Rectal smooth muscle tissue (tissue), 1 donor: Measurements from ENCODE around the gene CADPS.

ENCODE experiments used
- H3K27ac ChIP-seq: one replicate; pipeline ENCODE4 v1.7.0; 2013; ENCODE audit warnings: low read depth, low read length, inconsistent platforms
- H3K27me3 ChIP-seq: one replicate; pipeline ENCODE4 v1.7.0; 2013; ENCODE audit warnings: low read length; ENCODE audit not compliant: control insufficient read depth, insufficient read depth
- H3K36me3 ChIP-seq: one replicate; pipeline ENCODE4 v1.7.0; 2013; ENCODE audit warnings: low read length; ENCODE audit not compliant: control insufficient read depth, insufficient read depth
- H3K4me1 ChIP-seq: one replicate; pipeline ENCODE4 v1.7.0; 2013; ENCODE audit warnings: low read length; ENCODE audit not compliant: control insufficient read depth, insufficient read depth
- H3K4me3 ChIP-seq: one replicate; pipeline ENCODE4 v1.7.0; 2013; ENCODE audit warnings: low read length
- H3K9ac ChIP-seq: one replicate; pipeline ENCODE4 v1.7.0; 2013; ENCODE audit warnings: low read length

CADPS gene

DNA sequence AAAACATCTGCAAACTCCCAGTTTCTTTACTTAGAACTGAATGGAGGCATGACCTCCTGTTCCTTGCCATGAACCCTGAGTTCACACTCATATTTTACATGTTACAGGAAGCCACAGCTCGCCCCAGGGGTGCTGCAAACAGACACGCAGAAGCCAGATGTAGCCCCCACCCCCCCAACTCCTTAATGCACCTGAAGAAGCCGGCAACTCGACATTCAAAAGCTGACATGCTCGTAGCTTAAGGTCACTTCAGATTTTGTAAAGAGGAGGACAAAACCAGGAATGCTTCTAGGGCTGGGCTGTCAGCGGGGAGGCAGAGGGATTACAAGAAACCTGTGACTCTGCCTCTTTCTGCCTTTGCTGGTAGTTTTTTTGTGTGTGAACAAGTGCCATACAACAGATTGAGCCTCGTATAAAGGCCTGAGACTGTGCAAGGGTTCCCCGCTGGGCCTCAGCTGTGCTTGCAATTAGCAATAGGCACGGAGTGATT, 459.9 kb downstream of the CADPS start:
- no peaks in the 10 kb centered on the region for H3K4me1 ChIP-seq
- H3K9ac ChIP-seq = no peak overlapping the region
- H3K27ac ChIP-seq = no peak overlapping the region
- no peaks in the 10 kb centered on the region for H3K27me3 ChIP-seq
- H3K4me3 ChIP-seq = no peak overlapping the region
- H3K36me3 ChIP-seq = no peaks in the 10 kb centered on the region

DNA sequence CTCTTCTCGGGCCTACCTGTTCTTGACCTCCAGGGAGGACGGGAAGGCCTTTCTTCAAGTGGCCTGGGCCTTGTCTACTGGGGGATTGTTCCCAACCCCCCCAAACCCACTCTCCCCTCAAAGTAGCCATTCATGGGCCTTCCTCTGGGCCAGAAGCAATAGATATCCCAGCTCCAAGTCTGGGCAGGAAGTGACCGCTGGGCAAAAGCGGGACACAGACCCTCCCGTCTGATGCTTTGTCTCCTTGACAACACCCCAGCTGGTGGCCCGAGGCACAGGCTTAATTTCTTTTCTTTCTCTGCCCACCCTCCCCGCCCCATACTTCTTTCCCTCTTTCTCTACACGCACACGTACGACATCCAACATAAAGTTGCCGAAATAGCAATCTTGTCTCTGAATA, 460.4 kb downstream of the CADPS start:
- Histone ChIP-seq H3K9ac (no peak overlapping the region), H3K27ac (no peak overlapping the region), H3K36me3 (no peaks in the 10 kb centered on the region), H3K4me3 (no peak overlapping the region), H3K4me1 (no peaks in the 10 kb centered on the region), H3K27me3 (no peaks in the 10 kb centered on the region)

DNA sequence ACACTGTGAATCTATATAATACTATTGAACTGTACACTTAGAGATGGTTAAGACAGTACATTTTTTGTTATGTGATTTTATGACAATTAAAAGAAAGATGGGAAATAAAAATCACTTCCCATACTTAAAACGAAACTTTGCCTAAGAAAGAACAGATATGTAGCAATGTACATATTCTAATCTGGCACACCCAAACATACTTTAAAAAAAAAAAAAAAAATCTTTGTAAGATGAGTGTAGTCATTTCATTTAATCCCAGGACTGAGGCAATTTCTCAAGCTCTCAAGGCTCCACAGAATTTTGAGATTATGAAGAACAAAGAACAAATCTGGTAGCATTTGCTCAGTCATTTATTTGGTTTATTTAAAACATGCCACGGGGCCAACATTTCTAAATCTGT, 461.5 kb downstream of the CADPS start:
- Histone ChIP-seq H3K27me3 (no peaks in the 10 kb centered on the region), H3K27ac (no peak overlapping the region), H3K36me3 (no peaks in the 10 kb centered on the region), H3K4me1 (no peaks in the 10 kb centered on the region), H3K4me3 (no peak overlapping the region), H3K9ac (no peak overlapping the region)

DNA sequence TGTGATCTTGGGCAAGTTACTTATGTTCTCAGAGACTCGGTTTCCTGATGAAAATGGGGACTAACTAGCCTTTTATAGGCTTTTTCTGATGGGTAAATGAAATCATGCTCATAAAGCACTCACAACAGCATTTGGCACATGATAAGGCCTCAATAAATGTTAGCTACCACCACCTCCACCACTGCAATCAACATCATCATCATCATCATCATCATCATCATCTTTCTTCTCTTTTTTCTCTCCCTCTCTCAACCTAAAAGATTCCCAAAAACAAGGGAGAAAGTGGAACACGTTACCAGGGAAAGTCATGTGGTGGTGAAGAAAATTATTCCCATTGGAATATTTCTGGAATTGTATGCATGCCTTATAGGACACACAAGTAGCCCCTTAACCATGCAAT, 468.3 kb downstream of the CADPS start:
- H3K4me1 ChIP-seq = no peaks in the 10 kb centered on the region
- no peak overlapping the region for H3K9ac ChIP-seq
- H3K27me3 ChIP-seq = no peaks in the 10 kb centered on the region
- no peaks in the 10 kb centered on the region for H3K36me3 ChIP-seq
- no peak overlapping the region for H3K27ac ChIP-seq
- no peak overlapping the region for H3K4me3 ChIP-seq

DNA sequence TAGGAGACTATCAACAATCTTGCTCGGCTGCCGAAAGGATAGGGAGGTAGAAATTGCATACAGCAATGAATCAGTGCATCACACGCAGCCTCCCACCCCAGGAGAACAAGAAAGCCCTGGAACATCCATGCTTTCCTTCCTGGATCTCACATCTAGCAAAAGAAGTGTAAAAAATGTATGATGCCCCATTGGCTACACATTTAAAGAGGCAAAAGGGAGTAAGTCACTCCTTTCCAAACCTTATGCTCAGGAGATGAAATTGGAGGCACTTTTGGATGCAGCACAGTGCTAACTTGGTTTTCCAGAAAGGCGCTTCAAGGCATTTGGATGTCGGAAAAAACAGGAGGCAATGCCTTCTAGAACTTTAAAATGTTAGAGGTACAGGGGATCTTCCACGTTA, 469.6 kb downstream of the CADPS start:
- Histone ChIP-seq H3K4me3 (no peak overlapping the region), H3K36me3 (no peaks in the 10 kb centered on the region), H3K4me1 (no peaks in the 10 kb centered on the region), H3K9ac (no peak overlapping the region), H3K27me3 (no peaks in the 10 kb centered on the region), H3K27ac (no peak overlapping the region)

DNA sequence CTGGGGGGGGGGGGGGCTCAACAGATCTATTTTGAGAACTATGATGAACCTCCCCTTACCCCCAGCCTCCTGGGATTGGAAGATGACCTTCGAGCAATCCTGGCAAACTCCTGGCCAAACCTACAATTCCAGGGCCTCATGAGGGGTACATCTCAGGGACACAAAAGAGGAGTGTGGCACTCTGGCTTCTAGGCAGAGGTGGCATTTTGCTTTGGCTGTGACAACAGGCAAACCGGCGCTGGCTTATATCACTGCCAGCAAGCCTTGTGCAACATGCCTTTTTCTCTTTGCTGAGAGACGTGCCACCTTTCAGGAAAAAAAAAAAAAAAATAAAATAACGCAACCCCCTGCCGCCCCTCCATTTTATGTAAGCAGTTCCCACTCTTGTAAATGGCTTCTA, 470.1 kb downstream of the CADPS start:
- Histone ChIP-seq H3K4me1 (no peaks in the 10 kb centered on the region), H3K4me3 (no peak overlapping the region)

DNA sequence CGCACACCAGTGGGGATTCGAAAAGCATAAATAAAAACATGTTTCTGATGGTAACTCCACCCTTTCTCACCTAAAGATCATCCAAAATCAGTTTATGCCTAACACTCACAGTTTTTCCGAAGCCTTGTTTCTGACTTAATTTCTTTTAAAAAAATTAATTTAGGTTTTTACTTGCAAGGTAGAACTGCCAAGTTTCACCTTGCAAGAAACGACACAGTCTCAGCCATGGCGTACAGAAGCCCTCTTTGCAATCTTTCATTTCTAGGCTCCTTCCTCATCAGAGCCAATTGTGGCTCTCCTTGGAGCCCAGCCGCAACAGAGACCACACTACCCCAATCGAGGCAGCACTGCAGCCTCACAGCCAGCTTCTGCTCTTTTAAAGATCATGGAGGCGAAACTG, 470.9 kb downstream of the CADPS start:
- no peak overlapping the region for H3K9ac ChIP-seq
- no peaks in the 10 kb centered on the region for H3K36me3 ChIP-seq
- H3K4me1 ChIP-seq = no peaks in the 10 kb centered on the region
- no peak overlapping the region for H3K27ac ChIP-seq
- H3K4me3 ChIP-seq = no peak overlapping the region
- no peaks in the 10 kb centered on the region for H3K27me3 ChIP-seq

More for the DNA sequence above, 470.1 kb downstream of the CADPS start:
- no peaks in the 10 kb centered on the region for H3K27me3 ChIP-seq
- no peak overlapping the region for H3K9ac ChIP-seq
- H3K36me3 ChIP-seq = no peaks in the 10 kb centered on the region
- no peak overlapping the region for H3K27ac ChIP-seq

DNA sequence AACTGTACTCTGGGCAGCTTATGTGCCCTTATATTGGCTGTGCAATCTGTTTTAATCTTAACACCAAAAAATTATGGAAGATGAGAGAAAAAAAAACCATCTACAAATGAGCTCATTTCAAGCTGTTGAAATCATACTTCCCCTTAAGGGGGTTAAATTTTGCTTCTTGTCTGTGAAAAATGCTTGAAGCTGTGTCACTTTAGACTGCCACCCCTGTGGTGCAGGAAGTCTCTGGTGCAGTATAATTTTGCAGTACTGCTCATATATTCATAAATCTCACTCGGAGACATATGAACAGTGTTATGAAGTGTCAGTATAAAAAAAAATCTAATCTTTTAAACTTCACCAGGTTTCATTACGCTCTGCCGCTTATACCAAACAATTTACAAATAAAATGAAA, 471.5 kb downstream of the CADPS start:
- Histone ChIP-seq H3K27me3 (no peaks in the 10 kb centered on the region), H3K4me1 (no peaks in the 10 kb centered on the region), H3K27ac (no peak overlapping the region), H3K36me3 (no peaks in the 10 kb centered on the region), H3K4me3 (no peak overlapping the region), H3K9ac (no peak overlapping the region)

DNA sequence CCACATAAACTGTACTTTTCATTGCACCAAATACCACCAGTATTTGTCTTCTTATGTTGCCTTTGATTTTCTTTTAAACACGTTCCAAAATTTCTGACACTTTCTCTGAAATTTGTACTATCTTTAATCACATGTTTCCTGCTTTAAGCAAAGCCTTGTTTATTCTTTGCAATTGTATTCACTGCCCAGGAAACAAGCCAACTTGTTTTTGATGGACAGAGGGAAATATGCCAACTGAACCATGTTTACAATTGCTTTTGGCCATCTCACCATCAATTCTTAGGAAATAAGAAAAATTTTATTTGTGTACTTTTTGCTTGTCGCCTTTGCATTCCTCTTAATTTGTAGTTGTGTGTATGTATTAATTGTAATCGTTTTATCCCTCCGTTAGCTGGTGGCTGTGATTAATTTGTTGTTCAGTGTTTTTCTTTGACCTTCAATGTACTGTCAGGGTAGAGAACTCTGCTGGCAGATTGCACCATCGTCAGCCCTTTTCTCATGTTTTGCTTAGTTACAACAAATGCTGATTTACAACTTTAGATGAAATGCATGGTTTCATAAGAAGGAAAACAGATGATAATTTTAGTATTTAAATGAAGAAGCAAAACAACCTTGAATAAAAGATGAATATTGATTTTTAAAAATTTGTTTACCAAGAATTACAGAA, 482.5 kb downstream of the CADPS start:
- no peak overlapping the region for H3K27ac ChIP-seq
- no peaks in the 10 kb centered on the region for H3K36me3 ChIP-seq
- H3K4me3 ChIP-seq = no peak overlapping the region
- H3K9ac ChIP-seq = no peak overlapping the region
- no peaks in the 10 kb centered on the region for H3K27me3 ChIP-seq
- no peaks in the 10 kb centered on the region for H3K4me1 ChIP-seq

DNA sequence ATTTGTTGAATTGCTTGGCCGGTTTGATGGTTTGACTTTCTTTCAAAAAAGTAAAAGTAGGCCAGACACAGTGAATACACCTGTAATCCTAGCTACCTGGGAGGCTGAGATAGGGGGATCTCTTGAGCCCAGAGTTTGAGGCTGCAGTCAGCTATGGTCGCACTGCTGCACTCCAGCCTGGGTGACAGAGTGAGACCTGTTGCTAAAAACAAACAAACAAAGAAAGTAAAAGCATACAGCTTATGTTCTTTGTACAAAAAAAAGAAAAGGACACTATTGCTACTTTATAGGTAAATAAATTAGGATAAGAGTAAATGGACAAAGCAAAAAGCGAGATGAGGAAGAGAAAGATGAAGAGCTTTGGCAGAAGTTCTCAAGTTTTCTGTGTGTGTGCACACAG, 488.0 kb downstream of the CADPS start:
- Histone ChIP-seq H3K27ac (no peak overlapping the region), H3K27me3 (no peaks in the 10 kb centered on the region), H3K9ac (no peak overlapping the region), H3K4me1 (no peaks in the 10 kb centered on the region), H3K4me3 (no peak overlapping the region), H3K36me3 (no peaks in the 10 kb centered on the region)

DNA sequence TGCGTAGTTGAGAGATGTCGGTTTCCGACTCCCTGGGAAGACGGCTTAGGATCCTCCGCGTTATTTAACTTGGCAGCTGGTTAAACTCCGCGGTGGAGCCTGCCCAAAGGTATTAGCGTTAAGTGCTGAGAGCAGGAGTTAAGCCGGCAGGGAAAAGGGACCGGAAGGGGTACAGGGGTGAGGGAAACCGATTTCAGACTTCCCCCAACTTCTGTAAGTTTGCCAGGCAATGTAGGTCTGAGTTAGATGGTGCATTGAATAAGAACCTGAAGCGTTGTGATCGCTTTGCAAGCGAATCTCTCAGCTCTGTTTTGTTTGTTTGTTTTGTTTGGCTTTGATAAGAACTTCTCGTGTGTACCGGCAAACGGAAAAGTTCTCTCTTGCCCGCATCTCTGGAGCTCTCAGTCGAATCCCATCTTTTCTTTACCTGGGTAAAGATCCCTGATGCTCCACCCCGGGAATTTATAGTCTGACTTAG, 495.9 kb downstream of the CADPS start:
- Histone ChIP-seq H3K9ac (no peak overlapping the region), H3K36me3 (no peaks in the 10 kb centered on the region), H3K27me3 (peaks cover 14% of the 10 kb centered on the region)

DNA sequence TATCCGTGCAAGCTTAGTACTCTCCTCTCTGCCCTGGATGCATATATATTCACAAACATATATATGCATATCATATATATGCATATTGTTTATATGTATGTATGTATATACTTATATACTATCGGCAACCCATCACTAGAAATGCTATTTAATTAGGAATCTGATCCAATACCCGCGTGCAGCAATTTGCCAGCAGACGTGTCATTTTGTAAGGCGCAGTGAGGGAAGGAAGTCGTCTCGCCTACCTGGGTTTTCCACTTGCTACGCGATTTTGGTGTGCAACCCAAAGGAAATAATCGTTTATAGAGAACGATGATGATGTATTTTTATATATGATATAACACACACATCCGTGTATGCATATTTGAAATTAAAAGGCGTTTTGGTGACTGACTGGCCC, 496.3 kb downstream of the CADPS start:
- no peaks in the 10 kb centered on the region for H3K36me3 ChIP-seq
- no peaks in the 10 kb centered on the region for H3K4me1 ChIP-seq
- H3K9ac ChIP-seq = no peak overlapping the region
- H3K4me3 ChIP-seq = no peak overlapping the region
- H3K27me3 ChIP-seq = peaks cover 16% of the 10 kb centered on the region
- no peak overlapping the region for H3K27ac ChIP-seq

More for the DNA sequence above, 495.9 kb downstream of the CADPS start:
- H3K4me1 ChIP-seq = no peaks in the 10 kb centered on the region
- no peak overlapping the region for H3K27ac ChIP-seq
- no peak overlapping the region for H3K4me3 ChIP-seq

DNA sequence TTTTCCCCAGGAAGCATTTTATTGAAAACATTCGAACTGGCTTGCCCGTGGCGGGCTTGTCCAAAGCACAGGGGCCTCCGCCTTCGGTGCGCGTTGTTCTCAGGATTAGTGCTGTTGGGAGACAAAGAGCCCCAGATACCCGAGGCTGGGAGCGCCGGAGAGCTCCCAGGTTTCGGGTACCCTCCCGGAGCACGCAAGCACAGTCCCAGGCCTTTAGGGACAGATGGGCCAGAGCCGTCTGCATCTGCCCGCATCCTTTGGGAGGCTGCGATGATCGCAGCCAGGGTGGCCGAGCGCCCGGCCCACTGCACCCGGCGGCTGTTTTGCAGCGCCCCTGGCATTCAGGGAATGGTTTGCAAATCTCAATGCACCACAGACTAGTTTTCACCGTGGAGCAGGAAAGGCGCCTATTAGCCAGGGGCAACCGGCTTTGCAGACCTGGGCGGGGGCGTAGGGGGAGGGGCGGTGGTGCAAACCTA, 496.9 kb downstream of the CADPS start:
- Histone ChIP-seq H3K9ac (no peak overlapping the region), H3K27ac (no peak overlapping the region), H3K36me3 (no peaks in the 10 kb centered on the region), H3K27me3 (peaks cover 20% of the 10 kb centered on the region), H3K4me1 (no peaks in the 10 kb centered on the region), H3K4me3 (no peak overlapping the region)
